Neural cell (in vitro differentiated cells): ENCODE data around the gene AMD1. TPM values are rescaled to one million over a fixed set of nuclear protein-coding genes. Genes with fewer than 3 reads are reported as not detected.
A peak's percentile ranks its signal among the peaks of the same experiment; 100 is the strongest.

Experiments used
- H2AFZ ChIP-seq: fragments of 200-600, 300-800 bp; sonication (generic), shearing (Covaris generic); 2 replicates; pipeline ENCODE4 v1.6.0; 2014; ENCODE audit warnings: low read depth, mild to moderate bottlenecking, antibody characterized with exemption, low read length, moderate library complexity
- H3F3A ChIP-seq: fragments of 200-600 bp; shearing (Covaris generic); 2 replicates; pipeline ENCODE4 v1.6.1; 2016; ENCODE audit warnings: mild to moderate bottlenecking, moderate library complexity, mixed read lengths, antibody characterized with exemption, low read length; ENCODE audit not compliant: insufficient read depth, poor library complexity, severe bottlenecking
- H3K27ac ChIP-seq: fragments of 200-600, 300-800 bp; sonication (generic), shearing (Covaris generic); 2 replicates; pipeline ENCODE4 v1.5.1; 2014; ENCODE audit warnings: mild to moderate bottlenecking, low read length, moderate library complexity
- H3K27me3 ChIP-seq: fragments of 300-800, 200-600 bp; sonication (generic), shearing (Covaris generic); 2 replicates; pipeline ENCODE4 v1.6.0; 2014; ENCODE audit warnings: mild to moderate bottlenecking, low read depth, low read length, moderate library complexity; ENCODE audit not compliant: insufficient read depth
- H3K36me3 ChIP-seq: fragments of 300-800, 200-600 bp; sonication (generic), shearing (Covaris generic); 2 replicates; pipeline ENCODE4 v1.5.1; 2014; ENCODE audit warnings: mild to moderate bottlenecking, antibody characterized with exemption, low read length, moderate library complexity; ENCODE audit not compliant: insufficient read depth
- H3K4me2 ChIP-seq: fragments of 300-800, 200-600 bp; sonication (generic), shearing (Covaris generic); 2 replicates; pipeline ENCODE4 v1.6.0; 2014; ENCODE audit warnings: mild to moderate bottlenecking, low read length
- H3K4me3 ChIP-seq: fragments of 300-800, 200-600 bp; sonication (generic), shearing (Covaris generic); 2 replicates; pipeline ENCODE4 v1.5.1; 2014; ENCODE audit warnings: mild to moderate bottlenecking, low read length, moderate library complexity
- H3K79me2 ChIP-seq: fragments of 200-600 bp; shearing (Covaris generic); replicated peaks from 2 replicates; pipeline ENCODE4 v1.6.0; 2014; ENCODE audit warnings: mild to moderate bottlenecking, low read length, moderate library complexity; ENCODE audit not compliant: insufficient read depth
- H3K9ac ChIP-seq: fragments of 300-800, 200-600 bp; sonication (generic), shearing (Covaris generic); 2 replicates; pipeline ENCODE4 v1.6.1; 2016; ENCODE audit warnings: mild to moderate bottlenecking, low read length, mixed read lengths
- H3K9me2 ChIP-seq: fragments of 200-600 bp; shearing (Covaris generic); 2 replicates; pipeline ENCODE4 v1.6.1; 2016; ENCODE audit warnings: mild to moderate bottlenecking, low read length, mixed read lengths; ENCODE audit not compliant: insufficient read depth
- H3K9me3 ChIP-seq: fragments of 200-600, 300-800 bp; sonication (generic), shearing (Covaris generic); 2 replicates; pipeline ENCODE4 v1.6.1; 2016; ENCODE audit warnings: mild to moderate bottlenecking, mixed run types, low read length, moderate library complexity, mixed read lengths
- H4K20me1 ChIP-seq: fragments of 200-600 bp; shearing (Covaris generic); 2 replicates; pipeline ENCODE4 v1.6.1; 2016; ENCODE audit warnings: mild to moderate bottlenecking, mixed run types; ENCODE audit not compliant: insufficient read depth
- EP300 ChIP-seq: fragments of 450-650 bp; conservative IDR thresholded peaks from 2 replicates; pipeline ENCODE4 v1.6.1; 2014; ENCODE audit warnings: antibody characterized with exemption, mild to moderate bottlenecking, moderate library complexity; ENCODE audit not compliant: poor library complexity, severe bottlenecking
- EZH2 ChIP-seq: fragments of 200-600, 300-800 bp; shearing (Covaris generic), sonication (generic); IDR thresholded peaks from 2 replicates; pipeline ENCODE4 v1.6.1; 2014; ENCODE audit warnings: antibody characterized with exemption, low read length, borderline replicate concordance, mild to moderate bottlenecking; ENCODE audit not compliant: insufficient read depth, poor library complexity, severe bottlenecking
- MXI1 ChIP-seq: fragments of 450-650 bp; conservative IDR thresholded peaks from 2 replicates; pipeline ENCODE4 v1.6.1; 2014; ENCODE audit warnings: antibody characterized with exemption, mild to moderate bottlenecking; ENCODE audit not compliant: poor library complexity, severe bottlenecking
- POLR2AphosphoS5 ChIP-seq: IDR thresholded peaks from 2 replicates; pipeline ENCODE4 v1.6.1; 2012
- RAD21 ChIP-seq: fragments of 450-650 bp; conservative IDR thresholded peaks from 2 replicates; pipeline ENCODE4 v1.6.1; 2014; ENCODE audit warnings: antibody characterized with exemption, mild to moderate bottlenecking, moderate library complexity
- SMC3 ChIP-seq: fragments of 450-650 bp; conservative IDR thresholded peaks from 2 replicates; pipeline ENCODE4 v1.6.1; 2014; ENCODE audit warnings: antibody characterized with exemption, mild to moderate bottlenecking, moderate library complexity; ENCODE audit not compliant: poor library complexity
- TAF1 ChIP-seq: IDR thresholded peaks from 2 replicates; pipeline ENCODE4 v1.6.1; 2012; ENCODE audit warnings: low read depth
- polyA plus RNA-seq: library from polyadenylated mRNA; depleted of rRNA; stranded (reverse); fragments of >200 nt; gene quantifications from 2 replicates; pipeline ENCODE4 v1.2.3, GENCODE V29; 2014
- TF ChIP-seq, protein P1 (sequence below): fragments of 450-650 bp; IDR thresholded peaks from 2 replicates; pipeline ENCODE4 v1.5.1; 2014; ENCODE audit warnings: antibody characterized with exemption, mild to moderate bottlenecking, moderate library complexity; ENCODE audit not compliant: poor library complexity, severe bottlenecking
- TF ChIP-seq, protein P2 (sequence below): IDR thresholded peaks from 2 replicates; pipeline ENCODE4 v1.6.1; 2012; ENCODE audit warnings: borderline replicate concordance

The AMD1 gene
- polyA plus RNA-seq, 1 donor from 2014 or later: 86.5 TPM

DNA sequence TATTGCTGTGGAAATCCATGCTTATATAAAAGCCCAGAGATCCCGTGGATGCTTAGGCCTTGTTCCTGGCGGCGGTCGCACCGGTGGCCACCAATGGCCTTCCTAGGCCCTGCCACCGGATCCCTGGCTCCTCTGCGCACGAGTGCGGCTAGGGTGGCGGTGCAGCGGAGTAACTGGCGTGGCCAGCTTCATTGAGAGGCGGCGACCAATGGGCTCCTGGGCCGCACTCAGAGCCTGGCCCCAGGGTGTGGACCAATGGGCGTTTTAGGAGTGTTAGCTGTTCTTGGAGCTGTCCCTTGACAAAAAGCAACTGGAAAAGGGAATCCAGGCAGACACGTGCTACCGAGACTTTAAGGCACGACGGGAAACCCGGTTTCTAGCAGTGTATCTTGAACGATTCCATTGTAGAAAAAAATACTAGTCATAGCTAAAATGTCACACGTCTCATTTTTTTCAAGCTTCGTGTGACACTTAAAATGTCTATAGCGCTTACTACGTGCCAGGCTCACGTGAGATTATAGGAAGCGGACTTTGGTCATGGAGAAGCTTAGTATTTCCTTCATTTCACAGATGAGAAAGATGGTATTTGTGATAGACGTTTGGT lies 1.7 kb downstream of the AMD1 start:
- Histone ChIP-seq H3K9me2 (no peaks in the 10 kb centered on the region), H3F3A (peaks cover 6% of the 10 kb centered on the region), H3K9ac (peak overlapping the region; percentile 85), H3K9me3 (no peaks in the 10 kb centered on the region), H4K20me1 (peaks cover 3% of the 10 kb centered on the region), H3K36me3 (no peaks in the 10 kb centered on the region), H3K4me3 (peak overlapping the region; percentile 89), H2AFZ (no peak overlapping the region), H3K27ac (peak overlapping the region; percentile 95), H3K27me3 (no peaks in the 10 kb centered on the region), H3K79me2 (peaks cover 48% of the 10 kb centered on the region), H3K4me2 (peak overlapping the region; percentile 74)
- TF ChIP-seq EZH2: no peak
- TF ChIP-seq, protein P1, sequence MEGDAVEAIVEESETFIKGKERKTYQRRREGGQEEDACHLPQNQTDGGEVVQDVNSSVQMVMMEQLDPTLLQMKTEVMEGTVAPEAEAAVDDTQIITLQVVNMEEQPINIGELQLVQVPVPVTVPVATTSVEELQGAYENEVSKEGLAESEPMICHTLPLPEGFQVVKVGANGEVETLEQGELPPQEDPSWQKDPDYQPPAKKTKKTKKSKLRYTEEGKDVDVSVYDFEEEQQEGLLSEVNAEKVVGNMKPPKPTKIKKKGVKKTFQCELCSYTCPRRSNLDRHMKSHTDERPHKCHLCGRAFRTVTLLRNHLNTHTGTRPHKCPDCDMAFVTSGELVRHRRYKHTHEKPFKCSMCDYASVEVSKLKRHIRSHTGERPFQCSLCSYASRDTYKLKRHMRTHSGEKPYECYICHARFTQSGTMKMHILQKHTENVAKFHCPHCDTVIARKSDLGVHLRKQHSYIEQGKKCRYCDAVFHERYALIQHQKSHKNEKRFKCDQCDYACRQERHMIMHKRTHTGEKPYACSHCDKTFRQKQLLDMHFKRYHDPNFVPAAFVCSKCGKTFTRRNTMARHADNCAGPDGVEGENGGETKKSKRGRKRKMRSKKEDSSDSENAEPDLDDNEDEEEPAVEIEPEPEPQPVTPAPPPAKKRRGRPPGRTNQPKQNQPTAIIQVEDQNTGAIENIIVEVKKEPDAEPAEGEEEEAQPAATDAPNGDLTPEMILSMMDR: no peak
- TF ChIP-seq POLR2AphosphoS5: peak; percentile 57
- no peak for TF ChIP-seq TAF1
- no peak for TF ChIP-seq EP300
- peak; percentile 94 for TF ChIP-seq MXI1

DNA sequence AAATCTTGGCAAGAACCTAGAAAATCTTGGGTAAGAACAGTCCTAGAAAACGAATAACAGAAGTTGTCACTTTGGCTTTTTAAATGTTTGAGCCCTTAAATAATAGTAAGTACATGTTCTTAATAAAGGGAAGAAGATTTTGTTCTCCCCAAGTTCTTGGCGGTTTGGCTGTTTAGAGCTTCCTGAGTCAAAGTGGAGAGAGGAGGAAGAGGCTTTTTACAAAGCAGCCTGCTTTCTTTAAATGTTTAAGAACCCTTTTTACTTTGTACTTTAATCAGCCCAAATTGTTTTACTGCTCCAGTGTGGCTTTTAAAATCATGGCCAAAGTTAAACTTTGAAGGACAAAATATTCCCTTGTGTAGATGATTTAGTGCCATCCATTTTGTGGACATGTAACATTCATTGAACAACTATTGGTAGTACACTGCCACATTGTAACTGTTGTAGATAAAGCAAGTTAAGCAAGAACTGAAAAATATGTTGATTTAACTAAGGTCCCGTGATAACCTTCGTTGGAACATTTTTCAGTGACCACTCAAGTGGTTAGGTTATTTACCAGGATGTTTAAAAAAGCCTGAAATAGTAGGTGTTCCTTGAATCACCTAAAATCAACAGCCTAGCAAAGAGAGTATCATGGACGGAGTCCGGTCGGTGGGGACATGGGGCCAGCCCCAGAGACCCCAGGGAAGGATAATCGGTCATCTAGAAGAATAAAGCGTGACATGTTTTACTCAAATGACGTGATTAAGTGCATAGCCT lies 2.4 kb downstream of the AMD1 start:
- H3K36me3 ChIP-seq: no peaks in the 10 kb centered on the region
- H4K20me1 ChIP-seq: peaks cover 3% of the 10 kb centered on the region
- no peaks in the 10 kb centered on the region for H3K27me3 ChIP-seq
- no peaks in the 10 kb centered on the region for H3K9me3 ChIP-seq
- peak overlapping the region; percentile 85 for H3K9ac ChIP-seq
- H3K79me2 ChIP-seq: peaks cover 55% of the 10 kb centered on the region
- peak overlapping the region; percentile 74 for H3K4me2 ChIP-seq
- no peaks in the 10 kb centered on the region for H3K9me2 ChIP-seq
- peak overlapping the region; percentile 95 for H3K27ac ChIP-seq
- no peak overlapping the region for H2AFZ ChIP-seq
- peak overlapping the region; percentile 89 for H3K4me3 ChIP-seq
- peaks cover 6% of the 10 kb centered on the region for H3F3A ChIP-seq
- no peak for TF ChIP-seq MXI1
- no peak for TF ChIP-seq RAD21
- TF ChIP-seq TAF1: no peak

DNA sequence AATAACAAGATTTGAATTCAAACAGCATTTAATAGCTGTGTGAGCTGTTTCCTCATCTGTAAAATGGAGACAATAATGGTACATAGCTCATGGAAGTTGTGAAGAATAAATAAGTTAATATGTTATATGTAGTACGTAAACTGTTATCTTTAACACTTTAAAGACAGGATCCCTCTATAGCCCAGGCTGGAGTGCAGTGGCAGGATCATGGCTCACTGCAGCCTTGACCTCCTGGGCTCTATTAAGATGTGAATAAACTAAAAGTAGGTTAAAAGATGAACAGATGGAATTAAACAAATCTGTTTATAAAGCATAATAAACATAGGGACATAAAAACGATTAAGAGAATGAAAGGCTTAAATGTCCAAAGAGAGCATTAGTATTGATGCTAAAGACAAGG lies 3.0 kb downstream of the AMD1 start:
- Histone ChIP-seq H3K4me3 (peak overlapping the region; percentile 89), H4K20me1 (peaks cover 3% of the 10 kb centered on the region), H3K4me2 (peak overlapping the region; percentile 74), H3K9me3 (no peaks in the 10 kb centered on the region), H2AFZ (no peak overlapping the region), H3F3A (peaks cover 6% of the 10 kb centered on the region), H3K36me3 (no peaks in the 10 kb centered on the region), H3K9ac (no peak overlapping the region), H3K9me2 (no peaks in the 10 kb centered on the region), H3K79me2 (peaks cover 61% of the 10 kb centered on the region), H3K27ac (no peak overlapping the region), H3K27me3 (no peaks in the 10 kb centered on the region)
- no peak for TF ChIP-seq POLR2AphosphoS5
- TF ChIP-seq, protein P1: no peak
- TF ChIP-seq TAF1: no peak
- no peak for TF ChIP-seq EP300
- no peak for TF ChIP-seq RAD21
- TF ChIP-seq, protein P2, sequence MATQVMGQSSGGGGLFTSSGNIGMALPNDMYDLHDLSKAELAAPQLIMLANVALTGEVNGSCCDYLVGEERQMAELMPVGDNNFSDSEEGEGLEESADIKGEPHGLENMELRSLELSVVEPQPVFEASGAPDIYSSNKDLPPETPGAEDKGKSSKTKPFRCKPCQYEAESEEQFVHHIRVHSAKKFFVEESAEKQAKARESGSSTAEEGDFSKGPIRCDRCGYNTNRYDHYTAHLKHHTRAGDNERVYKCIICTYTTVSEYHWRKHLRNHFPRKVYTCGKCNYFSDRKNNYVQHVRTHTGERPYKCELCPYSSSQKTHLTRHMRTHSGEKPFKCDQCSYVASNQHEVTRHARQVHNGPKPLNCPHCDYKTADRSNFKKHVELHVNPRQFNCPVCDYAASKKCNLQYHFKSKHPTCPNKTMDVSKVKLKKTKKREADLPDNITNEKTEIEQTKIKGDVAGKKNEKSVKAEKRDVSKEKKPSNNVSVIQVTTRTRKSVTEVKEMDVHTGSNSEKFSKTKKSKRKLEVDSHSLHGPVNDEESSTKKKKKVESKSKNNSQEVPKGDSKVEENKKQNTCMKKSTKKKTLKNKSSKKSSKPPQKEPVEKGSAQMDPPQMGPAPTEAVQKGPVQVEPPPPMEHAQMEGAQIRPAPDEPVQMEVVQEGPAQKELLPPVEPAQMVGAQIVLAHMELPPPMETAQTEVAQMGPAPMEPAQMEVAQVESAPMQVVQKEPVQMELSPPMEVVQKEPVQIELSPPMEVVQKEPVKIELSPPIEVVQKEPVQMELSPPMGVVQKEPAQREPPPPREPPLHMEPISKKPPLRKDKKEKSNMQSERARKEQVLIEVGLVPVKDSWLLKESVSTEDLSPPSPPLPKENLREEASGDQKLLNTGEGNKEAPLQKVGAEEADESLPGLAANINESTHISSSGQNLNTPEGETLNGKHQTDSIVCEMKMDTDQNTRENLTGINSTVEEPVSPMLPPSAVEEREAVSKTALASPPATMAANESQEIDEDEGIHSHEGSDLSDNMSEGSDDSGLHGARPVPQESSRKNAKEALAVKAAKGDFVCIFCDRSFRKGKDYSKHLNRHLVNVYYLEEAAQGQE: no peak
- no peak for TF ChIP-seq SMC3
- TF ChIP-seq MXI1: no peak
